Muscle layer of duodenum (tissue), 2 donors: ENCODE measurements around the gene EED.
"Not testable (repeated sequence)": the region's sequence is repeated elsewhere in the genome, so short reads cannot be mapped to it uniquely, and the experiment has no call there.

Source experiments
- H3K27ac ChIP-seq: one replicate; pipeline ENCODE4 v1.7.0; 2013; ENCODE audit warnings: mild to moderate bottlenecking, low read length
- H3K27me3 ChIP-seq: one replicate; pipeline ENCODE4 v1.7.0; 2013; ENCODE audit warnings: low read depth, mild to moderate bottlenecking, control low read depth, low read length
- H3K36me3 ChIP-seq, 2 donors: one replicate each; pipeline ENCODE4 v1.7.0; 2013; ENCODE audit warnings: low read length in 2 of 2, control low read depth in 1 of 2, mild to moderate bottlenecking in 1 of 2; ENCODE audit not compliant: insufficient read depth in 2 of 2, control insufficient read depth in 1 of 2
- H3K4me1 ChIP-seq, 2 donors: one replicate each; pipeline ENCODE4 v1.7.0; 2013; ENCODE audit warnings: low read length in 2 of 2, mild to moderate bottlenecking in 2 of 2, control low read depth in 1 of 2, moderate library complexity in 1 of 2; ENCODE audit not compliant: insufficient read depth in 2 of 2, control insufficient read depth in 1 of 2
- H3K4me3 ChIP-seq, 2 donors: one replicate each; pipeline ENCODE4 v1.7.0; 2013; ENCODE audit warnings: low read length in 2 of 2, low read depth in 1 of 2, mild to moderate bottlenecking in 1 of 2
- H3K9me3 ChIP-seq, 2 donors: one replicate each; pipeline ENCODE4 v1.7.0; 2013; ENCODE audit warnings: low read length in 2 of 2, control low read depth in 1 of 2, mild to moderate bottlenecking in 1 of 2; ENCODE audit not compliant: control insufficient read depth in 1 of 2
- donor health status: healthy.

The EED gene

GRCh38 chr11:86302092-86302793 is 57.7 kb downstream of the EED start, which contains the start of gene HIKESHI:
HIKESHI (plus strand) TSS chr11:86302240; CDS start chr11:86302449, 209 bp downstream.
- Histone ChIP-seq H3K9me3 (no peaks in the 10 kb centered on the region), H3K36me3 (no peaks in the 10 kb centered on the region), H3K27me3 (no peaks in the 10 kb centered on the region), H3K4me3 (peak within 1 kb of the TSS; percentile 68 to 95), H3K27ac (peak within 1 kb of the TSS; percentile 91), H3K4me1 (peaks cover 6 to 15% of the 10 kb centered on the region in 2 donors)

GRCh38 chr11:86303257-86303656 is 58.7 kb downstream of the EED start:
- H3K9me3 ChIP-seq = no peaks in the 10 kb centered on the region
- H3K4me3 ChIP-seq = peak overlapping the region; percentile 68 to 95
- H3K27me3 ChIP-seq = no peaks in the 10 kb centered on the region
- no peaks in the 10 kb centered on the region for H3K36me3 ChIP-seq
- H3K27ac ChIP-seq = peak overlapping the region; percentile 91
- H3K4me1 ChIP-seq = peaks cover 6 to 15% of the 10 kb centered on the region in 2 donors

- H3K36me3 ChIP-seq, H3K4me1 ChIP-seq, H3K9me3 ChIP-seq, H3K4me3 ChIP-seq, H3K27me3 ChIP-seq, H3K27ac ChIP-seq: not testable (repeated sequence)
Measured at GRCh38 chr11:86308710-86309109, 64.2 kb downstream of the EED start.

GRCh38 chr11:86313793-86314192 is 69.2 kb downstream of the EED start:
- H3K36me3 ChIP-seq = peaks cover 0 to 6% of the 10 kb centered on the region in 2 donors
- H3K9me3 ChIP-seq = no peaks in the 10 kb centered on the region
- no peaks in the 10 kb centered on the region for H3K4me1 ChIP-seq
- H3K27ac ChIP-seq = no peak overlapping the region
- no peak overlapping the region for H3K4me3 ChIP-seq
- H3K27me3 ChIP-seq = no peaks in the 10 kb centered on the region

- no peaks in the 10 kb centered on the region for H3K4me1 ChIP-seq
- H3K4me3 ChIP-seq = no peak overlapping the region
- H3K36me3 ChIP-seq = peaks cover 0 to 6% of the 10 kb centered on the region in 2 donors
- H3K27ac ChIP-seq = no peak overlapping the region
- H3K9me3 ChIP-seq = no peaks in the 10 kb centered on the region
- no peaks in the 10 kb centered on the region for H3K27me3 ChIP-seq
Measured at GRCh38 chr11:86314636-86315035, 70.1 kb downstream of the EED start.
